ENCODE results near the gene INSIG1. TPM values are rescaled to one million over a fixed set of nuclear protein-coding genes. Genes with fewer than 3 reads are reported as not detected.

The INSIG1 gene
- total and polyA plus RNA-seq, 10 donors, result 15.8 to 61.8 (median 27.7) TPM

GRCh38 chr7:155348806-155349205 lies 51.1 kb downstream of the INSIG1 start:
- H3K4me1 ChIP-seq, result peaks cover 0 to 14% (median 11%) of the 10 kb centered on the region in 6 donors
- no peaks in the 10 kb centered on the region for H3K36me3 ChIP-seq
- peaks cover 0 to 66% (median 20%) of the 10 kb centered on the region in 7 donors for H3K27me3 ChIP-seq (replicated peaks in 1 of 7)
- H3K9me3 ChIP-seq, result no peaks in the 10 kb centered on the region
- WGBS, 5 donors, result 76 to 90% (median 88%) methylated on average over 2 of the region's 2 CpGs
- no peak for DNase-seq
- no peak for TF ChIP-seq POLR2A (IDR thresholded peaks at IDR 0.05)
- no peak for TF ChIP-seq CTCF (IDR thresholded peaks at IDR 0.05 in 8 of 11, conservative IDR thresholded peaks at IDR 0.05 in 3 of 11)
- no peak for TF ChIP-seq POLR2AphosphoS5 (IDR thresholded peaks at IDR 0.05)
- no peak overlapping the region for H3K4me3 ChIP-seq
- intact Hi-C loops (cut with DNase I; ENCODE audit: low total_unique reads), result loop anchor here (5.0 kb wide), 1 partner anchor 422 kb away; no protein-coding TSS in a partner anchor
- H3K27ac ChIP-seq, result no peak overlapping the region

GRCh38 chr7:155349601-155350331 lies 52.1 kb downstream of the INSIG1 start:
- H3K36me3 ChIP-seq, result no peaks in the 10 kb centered on the region
- 51 to 70% (median 65%) methylated on average over 39 to 49 of the region's 49 CpGs for whole genome bisulfite sequencing, 5 donors
- H3K27me3 ChIP-seq (replicated peaks in 1 of 7), result peaks cover 0 to 59% (median 20%) of the 10 kb centered on the region in 7 donors
- H3K4me1 ChIP-seq, result peaks cover 0 to 7% (median 5%) of the 10 kb centered on the region in 6 donors
- DNase-seq, result peak; percentile 69
- H3K9me3 ChIP-seq, result no peaks in the 10 kb centered on the region
- H3K27ac ChIP-seq, result no peak overlapping the region
- H3K4me3 ChIP-seq, result no peak overlapping the region
- intact Hi-C loops (cut with DNase I; ENCODE audit: low total_unique reads), result loop anchor here (5.0 kb wide), 1 partner anchor 422 kb away; no protein-coding TSS in a partner anchor
- no peak for TF ChIP-seq POLR2AphosphoS5 (IDR thresholded peaks at IDR 0.05)
- TF ChIP-seq CTCF (IDR thresholded peaks at IDR 0.05 in 8 of 11, conservative IDR thresholded peaks at IDR 0.05 in 3 of 11), result no peak
- no peak for TF ChIP-seq POLR2A (IDR thresholded peaks at IDR 0.05)

- no peak for TF ChIP-seq POLR2A (IDR thresholded peaks at IDR 0.05)
- TF ChIP-seq CTCF (IDR thresholded peaks at IDR 0.05 in 8 of 11, conservative IDR thresholded peaks at IDR 0.05 in 3 of 11), result no peak
- TF ChIP-seq POLR2AphosphoS5 (IDR thresholded peaks at IDR 0.05), result no peak
- Histone ChIP-seq H3K27me3 (replicated peaks in 1 of 7) (peaks cover 0 to 63% (median 20%) of the 10 kb centered on the region in 7 donors), H3K27ac (no peak overlapping the region), H3K9me3 (no peaks in the 10 kb centered on the region), H3K4me3 (no peak overlapping the region), H3K36me3 (no peaks in the 10 kb centered on the region), H3K4me1 (no peaks in the 10 kb centered on the region)
- peak; percentile 48 for DNase-seq
- WGBS, 5 donors, result 82 to 91% (median 88%) methylated on average over 11 to 14 of the region's 14 CpGs
- intact Hi-C loops (cut with DNase I; ENCODE audit: low total_unique reads), result no loop called here
Observed at GRCh38 chr7:155351120-155351870, 53.6 kb downstream of the INSIG1 start.
